HT1080 (cell line): ENCODE measurements around the gene CALN1. TPM values are rescaled to one million over a fixed set of nuclear protein-coding genes. Genes with fewer than 3 reads are reported as not detected.
"Not testable (repeated sequence)": the region's sequence is repeated elsewhere in the genome, so short reads cannot be mapped to it uniquely, and the experiment has no call there.

Source experiments
- DNase-seq: peaks from one replicate; pipeline ENCODE4 v3.0.0-alpha.2; 2015; ENCODE audit warnings: low read depth
- total RNA-seq: library from RNA; depleted of rRNA; stranded (reverse); fragments of >200 nt; shearing (Covaris generic); gene quantifications from 2 replicates; pipeline ENCODE4 v1.2.3, GENCODE V29; 2014

Gene CALN1
- total RNA-seq, 1 experiment from 2014 or later = 1.9 TPM

GRCh38 chr7:72409638-72410015, 2.5 kb downstream of the CALN1 start:
- no peak for DNase-seq

GRCh38 chr7:72408966-72409637, 3.0 kb downstream of the CALN1 start:
- DNase-seq = no peak

GRCh38 chr7:72406820-72407403, 5.2 kb downstream of the CALN1 start:
- DNase-seq = no peak

- DNase-seq = no peak
These were observed 6.3 kb downstream of the CALN1 start for GRCh38 chr7:72405871-72406270.

- no peak for DNase-seq
These were observed 6.7 kb downstream of the CALN1 start for GRCh38 chr7:72405418-72405817.

- DNase-seq = no peak
These were observed 7.4 kb downstream of the CALN1 start for GRCh38 chr7:72404743-72405142.

- DNase-seq = no peak
These were observed 8.6 kb downstream of the CALN1 start for GRCh38 chr7:72403458-72404076.

- DNase-seq = no peak
These were observed 18.1 kb downstream of the CALN1 start for GRCh38 chr7:72394016-72394415.

GRCh38 chr7:72391821-72392377, 20.2 kb downstream of the CALN1 start:
- no peak for DNase-seq

- DNase-seq = no peak
These were observed 26.0 kb downstream of the CALN1 start for GRCh38 chr7:72386118-72386517.

GRCh38 chr7:72362246-72362645, 49.9 kb downstream of the CALN1 start:
- DNase-seq = no peak

- no peak for DNase-seq
These were observed 66.9 kb downstream of the CALN1 start for GRCh38 chr7:72345208-72345727.

GRCh38 chr7:72343991-72344390, 68.1 kb downstream of the CALN1 start:
- no peak for DNase-seq

GRCh38 chr7:72343354-72343753, 68.8 kb downstream of the CALN1 start:
- DNase-seq = not testable (repeated sequence)

- DNase-seq = no peak
These were observed 74.6 kb downstream of the CALN1 start for GRCh38 chr7:72337390-72338167.

- no peak for DNase-seq
These were observed 75.3 kb downstream of the CALN1 start for GRCh38 chr7:72336632-72337389.

- no peak for DNase-seq
These were observed 75.8 kb downstream of the CALN1 start for GRCh38 chr7:72336382-72336631.

- no peak for DNase-seq
These were observed 76.4 kb downstream of the CALN1 start for GRCh38 chr7:72335561-72336381.

- DNase-seq = no peak
These were observed 77.4 kb downstream of the CALN1 start for GRCh38 chr7:72334698-72335097.

- DNase-seq = no peak
These were observed 78.1 kb downstream of the CALN1 start for GRCh38 chr7:72334066-72334465.
